HFF-Myc (cell line): ENCODE results near the gene CLIC3.
A peak's percentile ranks its signal among the peaks of the same experiment; 100 is the strongest.

Source experiments
- DNase-seq: peaks from one replicate; pipeline ENCODE4 v3.0.0-alpha.2; 2011; ENCODE audit warnings: low read depth; ENCODE audit errors: extremely low read depth
- H3K4me3 ChIP-seq: replicated peaks from 2 replicates; pipeline ENCODE4 v1.5.1; 2011; ENCODE audit warnings: low read depth, mild to moderate bottlenecking, control low read depth, low read length
- CTCF ChIP-seq: IDR thresholded peaks from 2 replicates; pipeline ENCODE4 v1.5.1; 2012; ENCODE audit warnings: mild to moderate bottlenecking, low read depth, low read length, control low read depth; ENCODE audit errors: missing control alignments

CLIC3 gene

GRCh38 chr9:137026828-137027227, 30.5 kb upstream of the CLIC3 start:
- peak overlapping the region; percentile 57 for H3K4me3 ChIP-seq
- DNase-seq, result no peak
- no peak for TF ChIP-seq CTCF

GRCh38 chr9:137026384-137026783, 30.0 kb upstream of the CLIC3 start:
- DNase-seq, result no peak
- no peak overlapping the region; the same call in 1 of the 2 replicates for H3K4me3 ChIP-seq
- no peak for TF ChIP-seq CTCF

GRCh38 chr9:137025517-137025966, 29.2 kb upstream of the CLIC3 start:
- no peak for DNase-seq
- TF ChIP-seq CTCF, result no peak
- no peak overlapping the region for H3K4me3 ChIP-seq

- TF ChIP-seq CTCF, result no peak
- DNase-seq, result no peak
- H3K4me3 ChIP-seq, result no peak overlapping the region
These were observed 27.2 kb upstream of the CLIC3 start for GRCh38 chr9:137023583-137023991.

- no peak for TF ChIP-seq CTCF
- no peak overlapping the region for H3K4me3 ChIP-seq
- DNase-seq, result no peak
These were observed 26.8 kb upstream of the CLIC3 start for GRCh38 chr9:137023157-137023556.

GRCh38 chr9:137022662-137023008, 26.3 kb upstream of the CLIC3 start:
- TF ChIP-seq CTCF, result no peak
- no peak overlapping the region for H3K4me3 ChIP-seq
- DNase-seq, result no peak

- no peak for TF ChIP-seq CTCF
- peak; percentile 45 for DNase-seq
- H3K4me3 ChIP-seq, result no peak overlapping the region
These were observed 25.8 kb upstream of the CLIC3 start for GRCh38 chr9:137021979-137022661.
